Measurements from ENCODE around the gene ADPRHL1.

- TF ChIP-seq CTCF (conservative IDR thresholded peaks at IDR 0.05; ENCODE audit: low read length): no peak
- TF ChIP-seq EZH2phosphoT487 (IDR thresholded peaks at IDR 0.05; ENCODE audit: borderline replicate concordance): no peak
Measured at GRCh38 chr13:113407531-113408393, 45.5 kb downstream of the ADPRHL1 start.

Measured in Loucy (cell line).